Measurements from ENCODE around the gene RAVER1. TPM values are rescaled to one million over a fixed set of nuclear protein-coding genes. Genes with fewer than 3 reads are reported as not detected.

The RAVER1 gene
- total RNA-seq, 4 donors from 2014 or later: 18.3 to 52.0 (median 39.1) TPM

GRCh38 chr19:10279737-10280442, 53.4 kb downstream of the RAVER1 start:
- WGBS, 2 donors: 71 to 76% methylated on average over 5 of the region's 5 CpGs
- DNase-seq: no peak
- Histone ChIP-seq H3K4me1 (peaks cover 9 to 15% of the 10 kb centered on the region in 2 donors), H3K4me3 (replicated peaks in 1 of 3) (no peak overlapping the region), H3K27ac (no peak overlapping the region), H3K27me3 (no peaks in the 10 kb centered on the region), H3K9me3 (no peaks in the 10 kb centered on the region), H3K36me3 (peaks cover 6% of the 10 kb centered on the region in 2 donors)
- intact Hi-C loops (cut with DNase I): no loop called here
- no peak for TF ChIP-seq CTCF (IDR thresholded peaks at IDR 0.05)
- no peak for TF ChIP-seq POLR2A (IDR thresholded peaks at IDR 0.05)

GRCh38 chr19:10278935-10279334, 54.4 kb downstream of the RAVER1 start:
- Histone ChIP-seq H3K9me3 (no peaks in the 10 kb centered on the region), H3K27ac (no peak overlapping the region), H3K27me3 (no peaks in the 10 kb centered on the region), H3K4me3 (replicated peaks in 1 of 3) (no peak overlapping the region), H3K4me1 (peaks cover 9 to 22% of the 10 kb centered on the region in 2 donors), H3K36me3 (no peaks in the 10 kb centered on the region)
- intact Hi-C loops (cut with DNase I): no loop called here
- DNase-seq: no peak
- TF ChIP-seq POLR2A (IDR thresholded peaks at IDR 0.05) (no peak), CTCF (IDR thresholded peaks at IDR 0.05) (no peak)
- 85 to 88% methylated on average over 1 of the region's 1 CpG for WGBS, 2 donors

DNA sequence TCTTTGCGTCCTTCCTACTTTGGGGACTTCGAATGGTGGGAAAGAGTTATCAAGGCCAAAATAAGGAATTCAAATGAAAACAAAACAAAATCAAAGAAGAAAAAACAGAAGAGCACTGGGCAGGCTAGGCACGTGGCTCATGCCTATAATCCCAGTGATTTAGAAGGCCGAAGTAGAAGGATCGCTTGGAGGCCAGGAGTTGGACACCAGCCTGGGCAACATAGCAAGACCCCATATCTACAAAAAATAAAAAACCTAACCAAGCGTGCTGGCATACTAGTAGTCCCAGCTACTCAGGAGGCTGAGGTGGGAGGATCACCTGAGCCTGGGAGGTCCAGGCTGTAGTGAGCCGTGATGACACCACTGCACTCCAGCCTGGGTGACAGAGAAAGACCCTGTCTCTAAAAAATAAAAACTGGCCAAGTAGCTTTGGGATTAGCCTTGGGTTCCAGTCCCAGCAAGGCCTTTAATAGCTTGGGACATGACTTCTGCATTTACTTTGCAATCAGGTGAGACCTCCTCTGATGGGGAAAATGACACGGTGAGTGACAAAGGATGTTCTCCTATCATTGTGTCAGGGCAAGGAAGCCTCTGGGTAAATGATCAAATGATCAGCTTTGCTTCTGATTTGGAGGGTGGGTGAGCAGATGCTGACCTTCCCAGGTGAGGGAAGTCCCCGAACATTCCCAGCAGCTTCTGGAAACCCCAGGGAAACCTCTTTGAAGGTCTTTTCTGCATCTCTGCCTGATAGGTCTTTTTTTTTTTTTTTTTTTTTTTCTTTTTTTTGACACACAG, 55.3 kb downstream of the RAVER1 start:
- Histone ChIP-seq H3K4me1 (peaks cover 4 to 15% of the 10 kb centered on the region in 2 donors), H3K27ac (no peak overlapping the region), H3K27me3 (no peaks in the 10 kb centered on the region), H3K4me3 (replicated peaks in 1 of 3) (no peak overlapping the region), H3K36me3 (no peaks in the 10 kb centered on the region), H3K9me3 (no peaks in the 10 kb centered on the region)
- intact Hi-C loops (cut with DNase I): no loop called here
- TF ChIP-seq CTCF (IDR thresholded peaks at IDR 0.05) (no peak), POLR2A (IDR thresholded peaks at IDR 0.05) (no peak)
- DNase-seq: no peak
- 90% methylated on average over 9 of the region's 9 CpGs for WGBS, 2 donors

DNA sequence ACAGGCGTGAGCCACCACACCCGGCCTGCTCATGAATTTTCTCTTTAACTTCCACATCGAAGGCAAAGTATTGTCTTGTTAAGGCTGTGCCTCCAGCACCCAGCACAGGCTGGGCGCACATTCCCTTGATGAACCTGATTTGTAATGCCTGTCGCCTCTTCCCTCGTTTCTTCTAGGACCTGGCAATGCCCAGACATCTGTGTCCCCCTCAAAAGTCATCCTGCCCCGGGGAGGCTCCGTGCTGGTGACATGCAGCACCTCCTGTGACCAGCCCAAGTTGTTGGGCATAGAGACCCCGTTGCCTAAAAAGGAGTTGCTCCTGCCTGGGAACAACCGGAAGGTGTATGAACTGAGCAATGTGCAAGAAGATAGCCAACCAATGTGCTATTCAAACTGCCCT, 58.7 kb downstream of the RAVER1 start:
- TF ChIP-seq CTCF (IDR thresholded peaks at IDR 0.05) (no peak), POLR2A (IDR thresholded peaks at IDR 0.05) (no peak)
- intact Hi-C loops (cut with DNase I): no loop called here
- Histone ChIP-seq H3K27ac (peak overlapping the region in 2 of 3 donors; percentile 46 to 53), H3K9me3 (no peaks in the 10 kb centered on the region), H3K27me3 (no peaks in the 10 kb centered on the region), H3K4me3 (replicated peaks in 1 of 3) (no peak overlapping the region), H3K36me3 (no peaks in the 10 kb centered on the region), H3K4me1 (peaks cover 13 to 31% of the 10 kb centered on the region in 2 donors)
- no peak for DNase-seq
- 90 to 96% methylated on average over 10 of the region's 10 CpGs for WGBS, 2 donors

All from thyroid gland (tissue), 4 donors.